ENCODE data around the gene DDX42.

GRCh38 chr17:63786971-63787711 is 13.2 kb downstream of the DDX42 start:
- no peak for TF ChIP-seq CTCF (conservative IDR thresholded peaks at IDR 0.05; ENCODE audit: low read depth in 2 of 2)
- TF ChIP-seq EZH2 (IDR thresholded peaks at IDR 0.05; ENCODE audit: low read depth, unreplicated experiment) = no peak
- TF ChIP-seq, protein P1, sequence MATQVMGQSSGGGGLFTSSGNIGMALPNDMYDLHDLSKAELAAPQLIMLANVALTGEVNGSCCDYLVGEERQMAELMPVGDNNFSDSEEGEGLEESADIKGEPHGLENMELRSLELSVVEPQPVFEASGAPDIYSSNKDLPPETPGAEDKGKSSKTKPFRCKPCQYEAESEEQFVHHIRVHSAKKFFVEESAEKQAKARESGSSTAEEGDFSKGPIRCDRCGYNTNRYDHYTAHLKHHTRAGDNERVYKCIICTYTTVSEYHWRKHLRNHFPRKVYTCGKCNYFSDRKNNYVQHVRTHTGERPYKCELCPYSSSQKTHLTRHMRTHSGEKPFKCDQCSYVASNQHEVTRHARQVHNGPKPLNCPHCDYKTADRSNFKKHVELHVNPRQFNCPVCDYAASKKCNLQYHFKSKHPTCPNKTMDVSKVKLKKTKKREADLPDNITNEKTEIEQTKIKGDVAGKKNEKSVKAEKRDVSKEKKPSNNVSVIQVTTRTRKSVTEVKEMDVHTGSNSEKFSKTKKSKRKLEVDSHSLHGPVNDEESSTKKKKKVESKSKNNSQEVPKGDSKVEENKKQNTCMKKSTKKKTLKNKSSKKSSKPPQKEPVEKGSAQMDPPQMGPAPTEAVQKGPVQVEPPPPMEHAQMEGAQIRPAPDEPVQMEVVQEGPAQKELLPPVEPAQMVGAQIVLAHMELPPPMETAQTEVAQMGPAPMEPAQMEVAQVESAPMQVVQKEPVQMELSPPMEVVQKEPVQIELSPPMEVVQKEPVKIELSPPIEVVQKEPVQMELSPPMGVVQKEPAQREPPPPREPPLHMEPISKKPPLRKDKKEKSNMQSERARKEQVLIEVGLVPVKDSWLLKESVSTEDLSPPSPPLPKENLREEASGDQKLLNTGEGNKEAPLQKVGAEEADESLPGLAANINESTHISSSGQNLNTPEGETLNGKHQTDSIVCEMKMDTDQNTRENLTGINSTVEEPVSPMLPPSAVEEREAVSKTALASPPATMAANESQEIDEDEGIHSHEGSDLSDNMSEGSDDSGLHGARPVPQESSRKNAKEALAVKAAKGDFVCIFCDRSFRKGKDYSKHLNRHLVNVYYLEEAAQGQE (IDR thresholded peaks at IDR 0.05; ENCODE audit: unreplicated experiment) = no peak
- no peak for TF ChIP-seq POLR2AphosphoS5 (IDR thresholded peaks at IDR 0.05; ENCODE audit: low read depth)
- no peak for TF ChIP-seq JUNB (IDR thresholded peaks at IDR 0.05; ENCODE audit: unreplicated experiment)
- TF ChIP-seq EZH2phosphoT487 (IDR thresholded peaks at IDR 0.05; ENCODE audit: unreplicated experiment) = no peak
- TF ChIP-seq CREB1 (CRISPR knock-in tag; IDR thresholded peaks at IDR 0.05; ENCODE audit: low read depth) = no peak
- TF ChIP-seq ZNF331 (CRISPR knock-in tag; IDR thresholded peaks at IDR 0.05; ENCODE audit: low read depth) = no peak
- TF ChIP-seq ZNF114 (CRISPR knock-in tag; IDR thresholded peaks at IDR 0.05) = no peak
- TF ChIP-seq ZNF462 (CRISPR knock-in tag; IDR thresholded peaks at IDR 0.05) = no peak
- TF ChIP-seq ETS1 (IDR thresholded peaks at IDR 0.05) = no peak
- no peak for TF ChIP-seq STAT1 (IDR thresholded peaks at IDR 0.05; ENCODE audit: unreplicated experiment)
